B cell (primary cell): ENCODE results near the gene CBLN1. TPM values are rescaled to one million over a fixed set of nuclear protein-coding genes. Genes with fewer than 3 reads are reported as not detected.

Source experiments
- ATAC-seq: fragments of 200-7000 bp; cut with Tn5 transposase; one replicate; pipeline ENCODE4 v1.10.0; 2021; ENCODE audit warnings: low read depth, mild to moderate bottlenecking, moderate number of reproducible peaks, moderate library complexity
- CTCF ChIA-PET: fragments of 350-600 bp; sonication (Branson Sonifier 250); formaldehyde crosslinking; loops from one replicate; lab custom pipeline; 2021; ENCODE audit warnings: antibody characterized with exemption, inconsistent platforms; lab: Charles Lee
- POLR2A ChIA-PET: fragments of 350-600 bp; sonication (Branson Sonifier 250); formaldehyde crosslinking; loops from one replicate; lab custom pipeline; 2021; ENCODE audit warnings: antibody characterized with exemption; lab: Charles Lee
- DNase-seq: peaks from one replicate; pipeline ENCODE4 v3.0.0; 2013
- H2AFZ ChIP-seq: 2 replicates; pipeline ENCODE4 v1.6.1; 2012; ENCODE audit warnings: mild to moderate bottlenecking, low read depth, low read length; ENCODE audit not compliant: insufficient read depth, poor library complexity, severe bottlenecking
- H3K27ac ChIP-seq, 2 donors: 1 replicate in 1 of 2; 2 replicates in 1 of 2; pipeline ENCODE4 v1.5.1; 2012 to 2013; ENCODE audit warnings: low read length in 2 of 2, mild to moderate bottlenecking in 2 of 2, moderate library complexity in 1 of 2
- H3K27me3 ChIP-seq, 4 experiments: fragments of 200-600 bp in 1 of 4; sonication (generic) in 1 of 4; replicated peaks in 1 of 4; 1 replicate in 2 of 4; 2 replicates in 2 of 4; pipeline versions ENCODE4 v1.6.1 to v1.7.0; 2013 to 2016; ENCODE audit warnings: low read length in 3 of 4, mild to moderate bottlenecking in 2 of 4, mixed read lengths in 1 of 4, moderate library complexity in 1 of 4; ENCODE audit not compliant: insufficient read depth in 4 of 4, control insufficient read depth in 3 of 4; ENCODE audit errors: control extremely low read depth in 1 of 4
- H3K36me3 ChIP-seq, 2 experiments: replicated peaks in 1 of 2; 1 replicate in 1 of 2; 2 replicates in 1 of 2; pipeline versions ENCODE4 v1.6.1 to v1.7.1; 2013; ENCODE audit warnings: low read length in 1 of 2; ENCODE audit not compliant: insufficient read depth in 2 of 2, control insufficient read depth in 1 of 2; ENCODE audit errors: control extremely low read depth in 1 of 2, extremely low read depth in 1 of 2
- H3K4me1 ChIP-seq, 2 donors: fragments of 200-600 bp in 1 of 2; sonication (generic) in 1 of 2; 1 replicate in 1 of 2; 2 replicates in 1 of 2; pipeline versions ENCODE4 v1.5.1 to v1.6.1; 2013 to 2017; ENCODE audit warnings: low read length in 2 of 2; ENCODE audit not compliant: control insufficient read depth in 2 of 2, insufficient read depth in 2 of 2
- H3K4me2 ChIP-seq: replicated peaks from 2 replicates; pipeline ENCODE3; 2012; ENCODE audit warnings: mild to moderate bottlenecking, low read depth, low read length; ENCODE audit not compliant: poor library complexity, severe bottlenecking
- H3K4me3 ChIP-seq, 5 experiments: fragments of 200-600 bp in 1 of 5; sonication (generic) in 1 of 5; 1 replicate in 3 of 5; 2 replicates in 2 of 5; pipeline versions ENCODE4 v1.5.1 to v1.7.0; 2011 to 2016; ENCODE audit warnings: low read length in 4 of 5, mild to moderate bottlenecking in 4 of 5, low read depth in 2 of 5, control low read depth in 1 of 5, moderate library complexity in 1 of 5; ENCODE audit not compliant: insufficient read depth in 1 of 5; ENCODE audit errors: control extremely low read depth in 1 of 5, extremely low read depth in 1 of 5
- H3K79me2 ChIP-seq: fragments of 200-600 bp; sonication (generic); one replicate; pipeline ENCODE4 v1.6.0; 2016; ENCODE audit warnings: low read length; ENCODE audit not compliant: control insufficient read depth, insufficient read depth
- H3K9ac ChIP-seq: fragments of 200-600 bp; sonication (generic); 2 replicates; pipeline ENCODE4 v1.6.1; 2017; ENCODE audit warnings: mild to moderate bottlenecking, low read length, moderate library complexity
- H3K9me3 ChIP-seq, 3 donors: one replicate each; pipeline versions ENCODE4 v1.6.1 to v1.7.1; 2013; ENCODE audit warnings: low read length in 2 of 3; ENCODE audit not compliant: control insufficient read depth in 2 of 3, insufficient read depth in 1 of 3; ENCODE audit errors: control extremely low read depth in 1 of 3
- H4K20me1 ChIP-seq: 2 replicates; pipeline ENCODE4 v1.6.0; 2012; ENCODE audit warnings: mild to moderate bottlenecking, low read length; ENCODE audit not compliant: insufficient read depth, control insufficient read depth, poor library complexity, severe bottlenecking
- H3K27ac Mint-ChIP-seq: one replicate; pipeline ENCODE4 v1.8.0; 2021; ENCODE audit warnings: mixed read lengths
- H3K27me3 Mint-ChIP-seq: one replicate; pipeline ENCODE4 v1.8.0; 2021; ENCODE audit warnings: mixed read lengths
- H3K4me1 Mint-ChIP-seq: one replicate; pipeline ENCODE4 v1.8.0; 2021; ENCODE audit warnings: mixed read lengths
- H3K4me3 Mint-ChIP-seq: one replicate; pipeline ENCODE4 v1.8.0; 2021; ENCODE audit warnings: mixed read lengths
- H3K9me3 Mint-ChIP-seq: one replicate; pipeline ENCODE4 v1.8.0; 2022; ENCODE audit warnings: mixed read lengths; ENCODE audit not compliant: insufficient read depth
- CTCF ChIP-seq: fragments of 200-600 bp; IDR thresholded peaks from one replicate; pipeline ENCODE4 v1.8.0; 2022; ENCODE audit warnings: antibody characterized with exemption, mild to moderate bottlenecking
- EZH2 ChIP-seq: IDR thresholded peaks from 2 replicates; pipeline ENCODE4 v1.6.1; 2012; ENCODE audit warnings: borderline replicate concordance, low read depth, mild to moderate bottlenecking, moderate library complexity, low read length; ENCODE audit not compliant: insufficient read depth, poor library complexity, severe bottlenecking
- WGBS: methylation state at CpG from one replicate; pipeline ENCODE4 v1.1.5; 2013; ENCODE audit warnings: missing lambda C conversion rate; ENCODE audit not compliant: insufficient coverage; 5-methylcytosine and 5-hydroxymethylcytosine counted together
- intact Hi-C: fragments of 100-400 bp; cut with micrococcal nuclease; formaldehyde crosslinking; loops from one replicate; pipeline ENCODE4 v1.10.0; 2022
- polyA plus RNA-seq: library from polyadenylated mRNA; depleted of rRNA; stranded (reverse); fragments of >200 nt; gene quantifications from 2 replicates; pipeline ENCODE4 v1.2.3, GENCODE V29; 2012
- total RNA-seq, 2 donors: library from RNA; stranded (reverse); fragments of 120-200 nt in 1 of 2; gene quantifications; 1 replicate in 1 of 2; 2 replicates in 1 of 2; pipeline versions ENCODE4 v1.2.3 to v1.2.4, GENCODE V29; 2013 to 2022

The CBLN1 gene
- total and polyA plus RNA-seq, 2 donors (not counting 1 experiment from before 2014, with no cell fraction given): not detected

- no peaks in the 10 kb centered on the region for H3K79me2 ChIP-seq
- DNase-seq (no peak), ATAC-seq (no peak)
- no peak for TF ChIP-seq EZH2
- TF ChIP-seq CTCF: no peak
- H3K36me3 ChIP-seq: no peaks in the 10 kb centered on the region
- CTCF ChIA-PET: no interaction called here
- no peaks in the 10 kb centered on the region for H3K4me1 ChIP-seq
- Mint-ChIP-seq H3K27ac (no peak overlapping the region), H3K9me3 (no peaks in the 10 kb centered on the region), H3K4me3 (no peak overlapping the region), H3K27me3 (peaks cover 12% of the 10 kb centered on the region), H3K4me1 (no peaks in the 10 kb centered on the region)
- no peak overlapping the region for H2AFZ ChIP-seq
- no peaks in the 10 kb centered on the region for H3K27me3 ChIP-seq
- no peak overlapping the region for H3K4me3 ChIP-seq
- H3K27ac ChIP-seq: no peak overlapping the region
- intact Hi-C loops: no loop called here
- no peaks in the 10 kb centered on the region for H4K20me1 ChIP-seq
- H3K4me2 ChIP-seq: no peak overlapping the region
- no peak overlapping the region for H3K9ac ChIP-seq
- WGBS: 40% methylated on average over 1 of the region's 10 CpGs
- POLR2A ChIA-PET: no interaction called here
- no peaks in the 10 kb centered on the region for H3K9me3 ChIP-seq
Measured at GRCh38 chr16:49312389-49312985, 30.8 kb upstream of the CBLN1 start.

GRCh38 chr16:49311823-49312222 is 30.2 kb upstream of the CBLN1 start:
- H3K9me3 ChIP-seq: no peaks in the 10 kb centered on the region
- no peak overlapping the region for H3K4me3 ChIP-seq
- H4K20me1 ChIP-seq: no peaks in the 10 kb centered on the region
- CTCF ChIA-PET: interaction anchor here (1.0 kb wide), 1 partner anchor 37 kb away, joined by 3 read pairs; no protein-coding TSS in a partner anchor
- H3K4me2 ChIP-seq: no peak overlapping the region
- 64% methylated on average over 3 of the region's 6 CpGs for WGBS
- H2AFZ ChIP-seq: no peak overlapping the region
- H3K27me3 ChIP-seq: no peaks in the 10 kb centered on the region
- no peaks in the 10 kb centered on the region for H3K4me1 ChIP-seq
- H3K79me2 ChIP-seq: no peaks in the 10 kb centered on the region
- H3K36me3 ChIP-seq: no peaks in the 10 kb centered on the region
- peaks cover 12% of the 10 kb centered on the region for H3K27me3 Mint-ChIP-seq
- no peak overlapping the region for H3K4me3 Mint-ChIP-seq
- H3K27ac Mint-ChIP-seq: no peak overlapping the region
- H3K4me1 Mint-ChIP-seq: no peaks in the 10 kb centered on the region
- H3K9ac ChIP-seq: no peak overlapping the region
- no peak overlapping the region for H3K27ac ChIP-seq
- no peak for DNase-seq
- ATAC-seq: no peak
- TF ChIP-seq EZH2 (no peak), CTCF (no peak)
- intact Hi-C loops: no loop called here
- H3K9me3 Mint-ChIP-seq: no peaks in the 10 kb centered on the region
- POLR2A ChIA-PET: no interaction called here
